Tongue (tissue), 2 donors: ENCODE measurements around the gene PCDHA6. TPM values are rescaled to one million over a fixed set of nuclear protein-coding genes. Genes with fewer than 3 reads are reported as not detected.
"Not testable (repeated sequence)": the region's sequence is repeated elsewhere in the genome, so short reads cannot be mapped to it uniquely, and the experiment has no call there.

ENCODE experiments used
- DNase-seq: peaks from one replicate; pipeline ENCODE4 v3.0.0-alpha.2; 2015
- total RNA-seq: library from RNA; depleted of rRNA; stranded (reverse); fragments of >200 nt; gene quantifications from one replicate; pipeline ENCODE4 v1.2.3, GENCODE V29; 2014

PCDHA6 gene, protein sequence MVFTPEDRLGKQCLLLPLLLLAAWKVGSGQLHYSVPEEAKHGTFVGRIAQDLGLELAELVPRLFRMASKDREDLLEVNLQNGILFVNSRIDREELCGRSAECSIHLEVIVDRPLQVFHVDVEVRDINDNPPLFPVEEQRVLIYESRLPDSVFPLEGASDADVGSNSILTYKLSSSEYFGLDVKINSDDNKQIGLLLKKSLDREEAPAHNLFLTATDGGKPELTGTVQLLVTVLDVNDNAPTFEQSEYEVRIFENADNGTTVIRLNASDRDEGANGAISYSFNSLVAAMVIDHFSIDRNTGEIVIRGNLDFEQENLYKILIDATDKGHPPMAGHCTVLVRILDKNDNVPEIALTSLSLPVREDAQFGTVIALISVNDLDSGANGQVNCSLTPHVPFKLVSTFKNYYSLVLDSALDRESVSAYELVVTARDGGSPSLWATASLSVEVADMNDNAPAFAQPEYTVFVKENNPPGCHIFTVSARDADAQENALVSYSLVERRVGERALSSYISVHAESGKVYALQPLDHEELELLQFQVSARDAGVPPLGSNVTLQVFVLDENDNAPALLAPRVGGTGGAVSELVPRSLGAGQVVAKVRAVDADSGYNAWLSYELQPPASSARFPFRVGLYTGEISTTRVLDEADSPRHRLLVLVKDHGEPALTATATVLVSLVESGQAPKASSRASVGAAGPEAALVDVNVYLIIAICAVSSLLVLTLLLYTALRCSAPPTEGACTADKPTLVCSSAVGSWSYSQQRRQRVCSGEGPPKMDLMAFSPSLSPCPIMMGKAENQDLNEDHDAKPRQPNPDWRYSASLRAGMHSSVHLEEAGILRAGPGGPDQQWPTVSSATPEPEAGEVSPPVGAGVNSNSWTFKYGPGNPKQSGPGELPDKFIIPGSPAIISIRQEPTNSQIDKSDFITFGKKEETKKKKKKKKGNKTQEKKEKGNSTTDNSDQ
- 0.82 TPM for total RNA-seq

DNA sequence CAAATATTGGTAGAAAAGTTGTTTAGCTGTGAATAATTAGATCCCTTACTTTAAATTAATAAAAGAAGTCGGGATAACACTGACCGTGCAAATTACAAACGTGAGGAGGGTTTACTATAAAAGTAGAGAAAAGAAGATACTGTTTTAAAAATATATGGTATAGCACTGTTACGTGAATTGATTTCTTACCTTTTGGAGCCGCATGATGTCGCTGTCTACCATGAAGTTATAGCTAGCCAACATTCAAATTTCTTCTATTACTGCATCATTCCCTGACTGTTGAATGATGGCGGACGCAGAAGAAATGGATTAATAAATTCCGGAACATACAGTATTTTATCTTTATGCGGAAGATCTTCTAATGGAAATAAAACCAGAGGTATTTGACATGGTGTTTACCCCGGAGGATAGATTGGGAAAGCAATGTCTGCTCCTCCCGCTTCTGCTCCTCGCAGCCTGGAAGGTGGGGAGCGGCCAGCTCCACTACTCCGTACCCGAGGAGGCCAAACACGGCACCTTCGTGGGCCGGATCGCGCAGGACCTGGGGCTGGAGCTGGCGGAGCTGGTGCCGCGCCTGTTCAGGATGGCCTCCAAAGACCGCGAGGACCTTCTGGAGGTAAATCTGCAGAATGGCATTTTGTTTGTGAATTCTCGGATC lies at the start of gene PCDHA6:
PCDHA6 (plus strand) TSS at position 257 of the 658 bp plus-strand sequence; CDS start at position 389, 132 bp downstream.
- DNase-seq: peak; percentile 1

DNA sequence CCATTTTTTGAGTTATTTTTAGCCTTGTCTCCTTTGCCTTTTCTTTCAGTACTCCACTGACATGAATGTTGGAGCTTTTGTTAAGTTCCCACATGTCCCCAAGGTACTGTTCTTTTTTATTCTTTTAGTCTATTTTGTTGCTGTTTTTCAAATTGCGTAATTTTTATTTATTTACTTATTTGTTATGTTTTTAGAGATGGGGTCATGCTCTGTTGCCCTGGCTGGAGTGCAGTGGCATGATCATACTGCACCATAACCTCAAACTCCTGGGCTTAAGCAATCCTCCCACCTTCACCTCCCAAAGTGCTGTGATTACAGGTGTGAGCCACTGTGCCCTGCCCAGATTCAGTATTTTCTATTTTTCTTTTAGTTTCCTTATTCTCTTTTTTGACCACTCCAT lies 47.2 kb upstream of the PCDHA6 start:
- no peak for DNase-seq

- DNase-seq: no peak
These were observed 41.7 kb upstream of the PCDHA6 start, which contains the start of gene PCDHA1 for GRCh38 chr5:140785905-140786686. TSS of gene PCDHA1 (plus strand) at chr5:140786140.

- DNase-seq: not testable (repeated sequence)
These were observed 40.3 kb upstream of the PCDHA6 start for GRCh38 chr5:140787422-140787821.

GRCh38 chr5:140787849-140788504 lies 39.8 kb upstream of the PCDHA6 start:
- not testable (repeated sequence) for DNase-seq

DNA sequence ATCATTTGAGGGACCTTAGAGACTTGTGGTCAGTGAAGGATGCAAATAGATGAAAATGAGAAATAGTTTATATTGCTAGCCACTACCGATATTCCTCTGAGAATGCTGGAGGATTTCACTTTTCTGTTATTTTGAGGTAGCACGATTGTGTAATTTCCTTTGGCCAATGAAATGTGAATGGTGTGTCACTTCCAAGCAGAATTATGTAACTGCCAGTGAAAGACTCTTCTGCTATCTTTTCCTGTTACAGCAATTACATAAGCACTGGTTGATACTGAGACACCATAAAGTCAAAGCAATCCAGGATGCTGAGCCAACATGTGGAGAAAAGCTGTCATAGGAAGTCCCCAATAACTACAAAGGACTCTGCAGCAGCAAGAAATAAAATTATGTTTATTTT lies 36.7 kb upstream of the PCDHA6 start:
- no peak for DNase-seq

- DNase-seq: peak; percentile 1
These were observed 33.0 kb upstream of the PCDHA6 start, which contains the start of gene PCDHA2 for GRCh38 chr5:140794595-140795258. TSS of gene PCDHA2 (plus strand) at chr5:140794852.

- no peak for DNase-seq
These were observed 32.5 kb upstream of the PCDHA6 start for GRCh38 chr5:140795259-140795641.

DNA sequence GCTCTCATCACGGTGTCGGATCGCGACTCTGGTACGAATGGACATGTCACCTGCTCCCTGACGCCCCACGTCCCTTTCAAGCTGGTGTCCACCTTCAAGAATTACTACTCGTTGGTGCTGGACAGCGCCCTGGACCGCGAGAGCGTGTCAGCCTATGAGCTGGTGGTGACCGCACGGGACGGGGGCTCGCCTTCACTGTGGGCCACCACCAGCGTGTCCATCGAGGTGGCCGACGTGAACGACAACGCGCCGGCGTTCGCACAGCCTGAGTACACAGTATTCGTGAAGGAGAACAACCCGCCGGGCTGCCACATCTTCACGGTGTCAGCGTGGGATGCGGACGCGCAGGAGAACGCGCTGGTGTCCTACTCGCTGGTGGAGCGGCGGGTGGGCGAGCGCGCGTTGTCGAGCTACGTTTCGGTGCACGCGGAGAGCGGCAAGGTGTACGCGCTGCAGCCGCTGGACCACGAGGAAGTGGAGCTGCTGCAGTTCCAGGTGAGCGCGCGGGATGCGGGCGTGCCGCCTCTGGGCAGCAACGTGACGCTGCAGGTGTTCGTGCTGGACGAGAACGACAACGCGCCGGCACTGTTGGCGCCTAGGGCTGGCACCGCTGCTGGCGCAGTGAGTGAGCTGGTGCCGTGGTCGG lies 31.6 kb upstream of the PCDHA6 start:
- DNase-seq: not testable (repeated sequence)

DNA sequence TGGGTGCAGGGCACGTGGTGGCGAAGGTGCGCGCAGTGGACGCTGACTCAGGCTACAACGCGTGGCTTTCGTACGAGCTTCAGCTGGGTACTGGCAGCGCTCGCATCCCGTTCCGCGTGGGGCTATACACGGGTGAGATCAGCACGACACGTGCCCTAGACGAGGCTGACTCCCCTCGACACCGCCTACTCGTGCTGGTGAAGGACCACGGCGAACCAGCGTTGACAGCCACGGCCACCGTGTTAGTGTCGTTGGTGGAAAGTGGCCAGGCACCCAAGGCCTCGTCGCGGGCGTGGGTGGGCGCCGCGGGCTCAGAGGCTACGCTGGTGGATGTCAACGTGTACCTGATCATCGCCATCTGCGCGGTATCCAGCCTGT lies 31.1 kb upstream of the PCDHA6 start:
- DNase-seq: no peak

DNA sequence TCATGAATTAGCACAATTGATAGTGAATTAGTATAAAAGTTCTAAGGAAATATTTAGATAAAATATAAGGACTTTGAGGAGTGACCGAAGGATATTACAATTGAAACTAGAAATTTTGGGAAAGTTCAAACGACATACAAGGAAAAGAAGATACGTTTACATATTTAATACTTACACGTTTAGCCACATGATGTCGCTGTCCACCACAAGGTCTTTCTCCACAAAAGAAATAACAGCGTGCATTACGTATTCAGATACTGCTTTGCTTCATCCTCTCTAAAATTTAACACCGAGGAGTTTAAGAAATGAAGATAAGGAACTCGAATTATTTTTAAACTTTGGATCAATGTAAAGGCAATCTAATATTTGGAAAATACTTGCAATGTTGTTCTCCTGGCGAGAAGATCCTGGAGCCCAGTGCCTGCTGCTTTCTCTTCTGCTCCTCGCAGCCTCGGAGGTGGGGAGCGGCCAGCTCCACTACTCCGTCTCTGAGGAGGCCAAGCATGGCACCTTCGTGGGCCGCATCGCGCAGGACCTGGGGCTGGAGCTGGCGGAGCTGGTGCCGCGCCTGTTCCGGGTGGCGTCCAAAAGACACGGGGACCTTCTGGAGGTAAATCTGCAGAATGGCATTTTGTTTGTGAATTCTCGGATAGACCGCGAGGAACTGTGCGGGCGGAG lies 26.8 kb upstream of the PCDHA6 start, which contains the start of gene PCDHA3:
PCDHA3 (plus strand) TSS at position 242 of the 678 bp plus-strand sequence.
- peak; percentile 18 for DNase-seq

DNA sequence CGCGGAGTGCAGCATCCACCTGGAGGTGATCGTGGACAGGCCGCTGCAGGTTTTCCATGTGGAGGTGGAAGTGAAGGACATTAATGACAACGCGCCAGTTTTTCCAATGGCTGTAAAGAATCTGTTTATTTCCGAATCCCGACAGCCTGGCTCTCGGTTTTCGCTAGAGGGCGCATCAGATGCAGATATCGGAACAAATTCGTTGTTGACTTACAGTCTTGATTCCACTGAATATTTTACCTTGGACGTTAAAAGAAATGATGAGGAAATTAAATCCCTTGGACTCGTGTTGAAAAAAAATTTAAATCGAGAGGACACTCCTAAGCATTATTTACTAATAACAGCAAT lies 26.3 kb upstream of the PCDHA6 start:
- DNase-seq: no peak

GRCh38 chr5:140802381-140802780 lies 25.4 kb upstream of the PCDHA6 start:
- not testable (repeated sequence) for DNase-seq

DNA sequence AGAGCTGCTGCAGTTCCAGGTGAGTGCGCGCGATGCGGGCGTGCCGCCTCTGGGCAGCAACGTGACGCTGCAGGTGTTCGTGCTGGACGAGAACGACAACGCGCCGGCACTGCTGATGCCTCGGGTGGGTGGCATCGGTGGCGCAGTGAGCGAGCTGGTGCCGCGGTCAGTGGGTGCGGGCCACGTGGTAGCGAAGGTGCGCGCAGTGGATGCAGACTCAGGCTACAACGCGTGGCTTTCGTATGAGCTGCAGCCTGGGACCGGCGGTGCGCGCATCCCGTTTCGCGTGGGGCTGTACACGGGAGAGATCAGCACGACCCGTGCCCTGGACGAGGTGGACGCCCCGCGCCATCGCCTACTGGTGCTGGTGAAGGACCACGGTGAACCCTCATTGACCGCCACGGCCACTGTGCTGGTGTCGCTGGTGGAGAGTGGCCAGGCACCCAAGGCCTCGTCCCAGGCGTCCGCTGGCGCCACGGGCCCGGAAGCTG lies 24.9 kb upstream of the PCDHA6 start:
- DNase-seq: no peak

DNA sequence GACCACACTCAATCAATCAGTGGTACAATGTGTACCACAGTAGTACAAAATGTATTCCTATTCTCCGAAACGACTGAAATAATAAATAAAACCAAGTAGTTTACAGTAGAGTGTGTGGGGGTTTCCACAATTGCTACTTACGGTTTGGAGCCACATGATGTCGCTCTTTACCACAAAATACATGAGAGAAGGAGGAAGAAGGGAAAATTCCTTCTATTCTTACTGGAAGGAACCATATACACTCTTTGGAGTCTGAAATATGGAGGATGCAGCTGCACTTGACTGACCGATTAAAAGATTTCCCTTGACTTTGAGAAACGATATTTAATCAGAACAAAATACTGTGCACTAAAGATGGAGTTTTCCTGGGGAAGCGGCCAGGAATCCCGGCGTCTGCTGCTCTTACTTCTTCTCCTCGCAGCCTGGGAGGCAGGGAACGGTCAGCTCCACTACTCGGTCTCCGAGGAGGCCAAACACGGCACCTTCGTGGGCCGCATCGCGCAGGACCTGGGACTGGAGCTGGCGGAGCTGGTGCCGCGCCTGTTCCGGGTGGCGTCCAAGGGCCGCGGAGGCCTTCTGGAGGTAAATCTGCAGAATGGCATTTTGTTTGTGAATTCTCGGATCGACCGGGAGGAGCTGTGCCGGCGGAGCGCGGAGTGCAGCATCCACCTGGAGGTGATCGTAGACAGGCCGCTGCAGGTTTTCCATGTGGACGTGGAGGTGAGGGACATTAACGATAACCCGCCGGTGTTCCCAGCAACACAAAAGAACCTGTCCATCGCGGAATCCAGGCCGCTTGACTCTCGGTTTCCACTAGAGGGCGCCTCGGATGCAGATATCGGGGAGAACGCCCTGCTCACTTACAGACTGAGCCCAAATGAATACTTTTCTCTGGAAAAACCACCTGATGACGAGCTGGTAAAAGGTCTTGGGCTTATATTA lies 20.7 kb upstream of the PCDHA6 start, which contains the start of gene PCDHA4:
PCDHA4 (plus strand) TSS at position 235 of the 942 bp plus-strand sequence.
- DNase-seq: peak; percentile 20

- DNase-seq: not testable (repeated sequence)
These were observed 19.4 kb upstream of the PCDHA6 start for GRCh38 chr5:140808241-140808888.

DNA sequence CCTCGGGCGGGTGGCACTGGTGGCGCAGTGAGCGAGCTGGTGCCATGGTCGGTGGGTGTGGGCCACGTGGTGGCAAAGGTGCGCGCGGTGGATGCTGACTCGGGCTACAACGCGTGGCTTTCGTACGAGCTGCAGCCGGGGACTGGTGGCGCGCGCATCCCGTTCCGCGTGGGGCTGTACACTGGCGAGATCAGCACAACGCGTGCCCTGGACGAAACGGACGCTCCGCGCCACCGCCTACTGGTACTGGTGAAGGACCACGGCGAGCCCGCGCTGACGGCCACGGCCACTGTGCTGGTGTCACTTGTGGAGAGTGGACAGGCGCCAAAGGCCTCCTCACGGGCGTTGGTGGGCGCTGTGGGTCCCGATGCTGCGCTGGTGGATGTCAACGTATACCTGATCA lies 18.9 kb upstream of the PCDHA6 start:
- no peak for DNase-seq
